GM21447 (cell line): ENCODE measurements around the gene MACROD2.

Experiments used
- ATAC-seq: cut with Tn5 transposase; IDR thresholded peaks from one replicate; pipeline ENCODE4 v1.9.1; 2021; ENCODE audit not compliant: unreplicated experiment

The MACROD2 gene

DNA sequence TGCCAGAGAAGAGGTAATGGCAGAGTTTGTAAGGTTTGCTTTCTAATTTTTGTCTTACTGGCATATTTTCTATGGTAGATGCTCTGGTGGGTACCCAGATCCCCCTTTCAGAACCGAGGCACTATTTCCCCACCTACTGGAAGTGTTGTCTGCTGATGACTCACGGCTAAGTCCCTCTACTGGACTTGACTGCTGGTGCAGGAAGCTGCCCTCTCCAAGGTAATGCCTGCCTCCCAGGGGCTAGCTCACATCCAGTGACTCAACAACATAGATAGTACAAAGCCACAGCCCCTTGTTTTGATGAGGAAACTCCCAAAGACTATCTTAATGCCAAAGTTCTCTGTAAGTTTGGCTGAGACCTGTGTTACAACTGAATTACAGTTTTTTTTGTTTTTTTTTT is 627.5 kb downstream of the MACROD2 start:
- ATAC-seq = no peak

DNA sequence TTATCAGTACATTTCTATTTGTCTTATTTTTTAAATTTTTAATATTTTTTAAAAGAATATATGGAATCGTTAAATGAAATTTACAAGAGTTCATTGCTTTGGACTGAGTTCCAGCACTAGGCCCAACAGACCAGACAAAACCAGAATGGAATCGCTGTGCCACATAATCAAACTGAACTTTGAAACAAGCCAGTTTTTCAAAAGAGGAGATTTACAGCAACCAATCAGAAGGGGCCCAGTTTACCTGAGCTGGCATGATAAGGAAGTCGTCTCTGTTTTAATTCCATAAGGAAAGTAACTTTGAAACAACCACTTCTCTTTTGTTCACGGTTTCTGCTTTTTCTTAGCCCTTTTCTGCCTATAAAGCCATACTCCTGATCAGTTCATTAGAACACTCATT is 635.7 kb downstream of the MACROD2 start:
- no peak for ATAC-seq

DNA sequence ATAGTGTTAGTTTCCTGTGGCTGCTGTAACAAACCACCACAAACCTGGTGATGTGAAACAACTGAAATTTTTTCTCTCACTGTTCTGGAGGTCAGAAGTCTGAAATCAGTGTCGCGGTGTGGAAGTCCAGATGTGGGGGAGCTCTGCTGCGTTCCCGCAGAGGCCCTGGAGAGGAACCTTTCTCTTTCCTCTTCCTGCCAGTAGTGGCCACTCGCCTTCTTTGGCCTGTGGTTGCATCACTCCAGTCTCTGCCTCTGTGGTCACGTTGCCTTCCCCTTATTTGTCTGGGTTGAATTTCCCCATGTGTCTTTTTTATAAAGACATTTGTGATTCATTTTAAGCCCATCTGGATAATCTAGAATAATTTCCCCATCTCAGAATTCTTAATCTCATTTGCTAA is 637.6 kb downstream of the MACROD2 start:
- no peak for ATAC-seq

DNA sequence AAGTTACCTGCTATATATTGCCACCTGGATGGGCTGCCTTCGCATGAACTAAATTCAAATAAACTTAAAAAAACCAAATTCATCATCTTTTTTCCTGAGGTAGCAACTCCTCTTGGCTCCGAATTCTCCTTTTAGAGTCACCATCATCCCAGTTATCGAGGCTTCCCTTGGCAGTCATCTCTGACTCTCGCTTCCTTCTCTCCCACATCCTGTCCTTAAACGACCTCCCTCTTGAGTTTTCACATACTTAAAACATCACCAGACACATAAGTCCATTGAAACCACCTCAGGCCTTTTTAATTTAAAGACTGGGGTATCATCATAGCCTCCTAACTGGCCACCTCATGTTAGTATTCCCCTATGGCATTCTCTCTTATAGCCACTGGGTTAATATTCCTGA is 638.2 kb downstream of the MACROD2 start:
- no peak for ATAC-seq

DNA sequence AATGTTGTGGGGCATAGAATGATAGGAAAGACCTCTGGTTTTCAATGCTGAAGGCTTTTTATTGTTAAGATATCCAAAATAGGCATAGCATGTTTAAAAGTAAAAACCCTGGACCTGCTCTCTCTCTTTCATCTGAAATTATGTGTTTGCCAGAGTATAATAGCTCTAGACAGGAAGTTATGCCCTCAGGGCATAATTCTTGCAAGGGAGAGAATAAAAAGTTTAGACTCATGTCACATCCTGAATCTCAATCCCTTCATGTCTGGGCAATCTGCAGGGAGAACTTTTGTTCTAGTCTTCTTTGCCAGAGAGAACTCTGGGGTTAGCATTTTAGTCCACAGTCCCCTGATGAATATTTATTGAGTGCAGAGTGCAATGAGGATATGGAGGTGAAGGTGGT is 639.3 kb downstream of the MACROD2 start:
- ATAC-seq = no peak

DNA sequence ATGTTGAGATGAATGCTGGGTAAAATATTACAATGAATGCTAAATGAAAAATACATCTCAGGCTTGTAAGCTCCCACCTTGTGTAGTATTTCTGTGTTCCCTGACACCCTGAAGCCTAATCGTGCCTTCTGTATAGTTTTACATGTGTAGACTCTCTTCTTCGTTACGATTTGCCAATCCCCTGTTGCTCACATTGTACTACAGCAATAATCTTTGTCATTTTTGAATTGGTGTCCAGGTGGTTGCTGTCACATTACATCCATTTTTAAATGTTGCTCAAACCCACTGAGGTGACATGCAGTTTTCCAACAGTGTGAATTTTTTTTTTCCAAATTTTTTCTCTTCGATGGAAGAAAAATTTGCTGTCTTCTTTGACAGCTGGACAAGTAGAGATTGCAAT is 642.1 kb downstream of the MACROD2 start:
- ATAC-seq = no peak

DNA sequence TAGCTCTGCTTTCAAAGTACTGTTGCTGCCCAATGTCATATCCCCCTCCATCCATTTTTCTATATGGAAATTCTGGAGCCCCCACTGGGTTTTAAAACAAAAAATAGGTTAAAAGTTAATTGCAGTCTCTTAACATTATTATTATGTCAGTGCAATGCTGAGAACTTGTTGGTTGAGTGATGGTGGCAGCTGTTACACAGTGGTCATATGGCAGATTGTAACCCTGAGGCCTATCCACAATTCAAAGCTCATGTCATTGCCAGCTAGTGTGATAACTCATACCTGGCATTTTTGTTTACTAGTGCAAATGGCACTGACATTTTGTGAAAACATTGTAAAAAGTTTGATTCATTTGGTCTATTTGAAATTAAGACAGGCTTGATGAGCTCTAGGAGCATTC is 647.8 kb downstream of the MACROD2 start:
- no peak for ATAC-seq

DNA sequence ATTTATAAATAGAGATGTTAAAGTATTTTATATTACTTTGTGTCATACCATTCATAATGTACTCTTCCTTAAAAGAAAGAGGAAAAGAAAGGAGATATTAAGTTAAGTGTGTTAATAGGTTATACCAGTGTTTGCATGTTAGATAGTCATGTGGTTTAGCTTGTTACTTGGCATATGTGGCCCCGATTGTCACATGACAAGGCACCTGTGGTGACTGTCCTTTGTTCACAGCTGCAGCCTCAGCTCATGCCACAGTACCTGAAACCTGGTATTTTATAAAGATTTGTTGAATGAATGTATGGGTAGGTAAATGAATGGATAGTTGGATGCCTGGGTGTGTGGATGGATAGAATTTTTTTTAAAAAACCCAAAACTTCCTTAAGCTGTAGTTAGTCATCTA is 648.2 kb downstream of the MACROD2 start:
- no peak for ATAC-seq

DNA sequence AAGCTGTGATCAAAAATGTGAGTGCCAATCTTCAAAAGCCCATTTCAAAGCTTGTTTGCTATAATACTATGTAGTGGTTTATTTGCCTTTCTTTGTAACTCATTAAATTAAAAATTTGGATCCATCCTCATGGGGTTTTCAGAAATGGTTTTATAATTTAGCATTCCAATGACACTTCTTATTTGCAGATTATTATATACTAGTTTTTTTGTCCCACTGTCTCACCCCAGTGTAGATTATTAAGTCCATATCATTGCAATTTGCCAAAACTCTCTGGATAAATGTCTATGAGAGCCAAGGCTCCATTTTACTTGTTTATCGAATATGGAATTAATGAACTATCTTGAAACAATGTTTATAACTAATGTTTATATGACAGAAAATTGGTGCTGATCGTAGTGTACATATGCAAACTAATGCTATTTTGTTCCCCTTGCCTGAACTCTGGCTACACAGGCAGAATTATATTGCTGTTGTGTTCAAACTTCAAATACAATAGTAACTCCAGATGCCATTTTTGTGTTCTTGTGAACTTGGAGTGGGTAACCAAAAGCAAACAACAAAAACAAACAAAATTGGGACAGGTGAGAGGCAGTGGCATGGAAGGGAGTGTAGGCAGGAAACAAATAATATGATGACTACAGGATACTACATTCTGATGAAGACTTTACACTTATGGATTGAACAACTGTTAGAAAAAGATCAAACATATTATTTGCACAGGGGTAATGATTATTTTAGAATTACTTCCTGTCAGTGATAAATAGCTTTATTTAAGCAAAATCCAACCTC is 649.2 kb downstream of the MACROD2 start:
- no peak for ATAC-seq

DNA sequence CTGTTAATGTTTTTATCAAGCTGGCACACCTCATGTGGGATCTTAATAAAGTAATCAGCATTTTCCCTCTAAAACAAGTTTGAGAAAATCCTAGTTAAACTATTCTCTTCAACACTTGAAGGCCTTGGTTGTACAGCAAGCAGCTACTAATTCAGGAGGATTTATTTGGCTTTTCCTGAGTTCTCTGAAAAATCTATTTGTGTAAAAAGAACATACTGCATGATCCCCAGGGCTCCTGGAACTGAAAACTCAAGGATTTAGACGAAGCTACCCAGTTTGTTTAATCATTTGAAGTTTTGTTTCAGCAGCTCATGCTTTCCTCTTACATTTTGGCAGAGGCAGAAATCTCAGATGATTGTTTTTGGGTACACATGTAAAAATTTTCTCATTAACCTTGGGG is 651.7 kb downstream of the MACROD2 start:
- ATAC-seq = no peak

DNA sequence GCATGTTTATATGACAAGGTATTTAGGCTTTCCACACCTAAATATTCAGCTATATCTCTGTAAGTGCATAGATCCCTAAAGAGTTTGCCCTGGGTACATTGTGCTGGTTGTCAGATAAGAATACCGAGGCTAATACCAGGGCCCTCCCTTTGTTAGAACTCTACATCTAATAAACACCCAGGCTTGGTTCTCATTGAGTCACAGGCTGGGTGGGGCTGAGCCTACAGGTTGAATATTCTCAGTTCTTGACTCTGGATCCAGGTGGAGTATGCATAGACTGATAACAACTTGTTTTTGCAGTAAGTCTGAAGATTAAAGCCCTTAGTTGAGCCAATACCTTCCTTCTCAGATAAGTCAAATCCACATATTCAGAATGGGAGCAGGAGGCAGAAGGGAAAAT is 654.3 kb downstream of the MACROD2 start:
- ATAC-seq = no peak

DNA sequence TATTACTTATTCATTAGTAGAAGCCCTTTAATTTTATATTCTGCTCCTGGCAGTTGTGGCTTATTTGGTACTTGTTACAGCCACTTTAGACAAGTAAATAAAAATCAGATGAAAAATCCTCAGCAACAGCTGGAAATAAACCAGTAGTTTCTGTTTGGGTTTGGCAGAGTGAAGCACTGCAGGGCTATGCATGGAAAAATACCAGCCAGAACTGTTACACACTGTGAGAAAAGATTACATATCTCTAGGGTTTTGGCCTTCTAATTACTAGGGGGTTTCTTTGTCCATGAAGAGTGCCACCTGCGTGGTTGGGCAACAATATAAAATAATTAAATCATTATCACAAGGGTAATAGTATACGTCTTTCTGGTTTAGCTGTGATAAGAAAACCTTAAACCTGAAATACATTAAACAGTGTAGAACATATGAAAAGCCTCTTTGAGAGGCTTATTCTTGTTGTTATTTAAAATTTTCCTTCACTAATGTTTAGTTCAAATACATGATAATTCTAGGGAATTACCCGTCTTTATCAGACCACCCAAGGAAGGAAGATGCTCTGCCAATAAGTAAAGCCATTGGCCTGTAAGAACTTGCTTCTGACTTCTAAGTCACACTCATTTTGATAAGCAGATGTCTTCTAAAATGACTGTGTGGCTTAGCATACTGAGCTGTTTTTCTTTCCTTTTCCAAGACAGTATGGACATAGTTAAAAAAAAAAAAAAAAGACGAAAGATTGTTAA is 662.1 kb downstream of the MACROD2 start:
- no peak for ATAC-seq

DNA sequence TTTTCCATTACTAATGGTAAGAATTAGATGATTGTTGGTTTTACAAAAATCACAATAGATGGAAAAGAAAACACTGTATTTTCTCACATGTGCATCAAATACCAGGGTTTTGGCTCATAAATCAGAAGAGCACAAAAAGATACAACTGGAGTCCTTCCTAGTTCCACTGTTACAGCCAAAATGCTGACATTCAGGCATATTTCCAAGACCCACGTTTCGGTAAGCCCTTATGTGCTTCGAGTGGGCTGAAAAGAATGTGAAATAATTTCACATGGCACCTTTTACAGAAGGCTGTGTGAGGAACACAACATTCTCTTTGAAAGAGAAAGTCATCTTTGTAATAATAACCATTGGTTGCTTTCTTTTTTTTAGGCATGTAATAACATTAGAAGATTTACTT is 668.8 kb downstream of the MACROD2 start:
- no peak for ATAC-seq

DNA sequence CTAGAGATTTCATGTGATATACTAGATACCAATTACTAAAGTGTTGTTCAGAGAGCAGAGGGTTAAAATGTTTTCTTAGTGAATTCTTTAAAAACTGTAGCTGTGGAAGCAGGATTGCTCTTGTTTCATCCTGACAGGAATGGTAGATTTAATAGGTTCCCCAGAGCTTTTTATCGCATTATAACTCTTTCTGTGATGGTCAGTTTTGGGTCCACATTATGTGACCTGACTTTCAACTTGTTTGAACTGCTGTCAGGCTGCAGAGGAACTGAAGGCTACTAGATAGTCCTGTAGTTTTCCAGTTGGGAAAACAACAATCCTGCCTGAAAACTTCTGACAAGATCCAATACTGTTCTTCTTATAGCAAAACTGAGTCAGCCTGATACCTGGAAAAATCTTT is 671.4 kb downstream of the MACROD2 start:
- no peak for ATAC-seq

DNA sequence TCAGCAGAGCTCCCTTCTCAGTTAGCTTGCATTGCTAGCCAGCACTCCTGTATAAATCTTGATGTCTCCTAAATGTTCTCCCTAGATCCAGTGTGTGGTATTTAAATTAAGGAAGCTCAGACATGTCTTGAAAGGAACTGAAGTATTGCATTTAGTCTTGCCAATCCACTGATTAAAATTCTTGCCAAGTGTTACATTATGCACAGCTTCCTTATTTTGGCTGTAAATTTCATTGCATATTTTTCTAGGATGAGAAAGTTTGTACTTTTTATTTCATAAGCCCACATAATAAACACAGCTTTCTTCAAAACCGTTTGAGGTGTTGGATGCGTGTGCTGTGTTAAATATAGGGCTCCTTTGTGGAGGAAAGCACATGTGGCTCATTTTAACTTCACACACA is 671.9 kb downstream of the MACROD2 start:
- no peak for ATAC-seq

DNA sequence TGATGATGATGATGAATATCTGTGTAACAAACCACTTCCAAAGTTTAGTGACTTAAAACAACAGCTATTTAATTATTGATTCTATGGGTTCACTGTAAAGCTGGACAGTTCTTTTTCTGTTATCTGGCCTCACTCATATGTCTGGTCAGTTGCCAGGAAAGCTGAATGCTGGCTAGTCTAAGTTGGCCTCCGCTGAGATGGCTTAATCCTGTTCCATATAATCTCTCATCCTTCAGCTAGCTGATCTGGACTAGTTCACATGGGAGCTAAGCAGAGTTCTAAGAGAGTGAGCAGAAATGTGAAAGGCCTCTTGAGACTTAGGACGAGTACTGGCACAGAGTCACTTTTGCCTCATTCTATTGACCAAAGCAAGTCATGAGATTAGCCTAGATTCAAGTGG is 676.8 kb downstream of the MACROD2 start:
- no peak for ATAC-seq

DNA sequence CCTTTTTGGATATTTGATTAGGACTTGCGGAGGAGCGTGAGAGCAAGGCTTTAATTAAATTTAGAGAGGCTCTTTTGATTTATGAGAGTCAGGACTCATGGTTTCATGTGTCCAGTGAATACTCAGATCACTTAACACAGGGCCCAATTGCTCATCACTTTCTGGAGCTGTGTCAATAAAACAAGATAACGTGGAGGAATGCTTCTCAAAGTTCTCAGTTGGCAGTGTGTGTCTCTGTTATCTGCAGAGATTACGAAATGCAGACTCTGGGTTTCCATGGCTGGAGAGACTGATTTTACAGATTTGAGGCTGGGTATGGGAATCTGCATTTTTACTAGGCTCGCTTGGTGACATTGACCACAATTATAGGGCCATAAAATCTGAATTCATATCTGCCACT is 677.8 kb downstream of the MACROD2 start:
- ATAC-seq = no peak

DNA sequence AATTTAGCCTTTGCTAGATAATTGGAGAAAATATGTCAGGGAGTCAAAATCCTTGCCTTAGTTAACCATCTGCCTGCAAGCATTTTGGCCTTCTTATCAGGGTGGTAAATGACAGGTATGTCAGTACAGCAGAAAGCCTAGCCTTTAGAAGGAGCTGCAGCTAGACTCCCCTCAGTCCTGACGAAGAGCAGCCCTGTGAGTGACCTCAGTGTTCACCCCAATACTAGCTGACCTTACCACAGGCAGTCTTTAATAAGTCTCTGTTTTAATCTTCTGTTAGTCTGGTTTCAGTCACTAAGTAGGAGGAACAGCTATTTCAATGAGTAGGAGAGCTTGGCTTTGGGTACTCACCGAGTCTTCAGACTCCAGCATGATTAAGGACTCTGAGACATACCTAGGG is 682.1 kb downstream of the MACROD2 start:
- ATAC-seq = no peak

DNA sequence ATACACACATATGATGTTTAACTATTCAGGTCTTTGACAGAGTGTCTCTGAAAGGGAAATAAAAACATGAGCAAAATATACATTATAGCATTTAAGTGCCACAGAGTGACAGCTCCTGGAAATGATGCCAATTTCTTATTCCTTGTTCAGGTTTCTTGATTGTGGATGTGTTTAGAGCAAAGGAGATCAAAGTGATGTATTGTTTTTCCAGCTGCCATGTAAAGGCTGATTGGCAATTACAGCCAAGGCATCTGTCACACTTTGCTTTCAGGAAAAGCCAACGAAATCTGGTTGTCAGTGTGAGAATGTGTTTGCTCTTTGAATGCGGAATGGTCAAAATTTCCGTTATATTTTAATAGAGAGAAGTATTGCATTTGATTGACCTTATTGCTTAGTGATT is 689.9 kb downstream of the MACROD2 start:
- ATAC-seq = no peak

DNA sequence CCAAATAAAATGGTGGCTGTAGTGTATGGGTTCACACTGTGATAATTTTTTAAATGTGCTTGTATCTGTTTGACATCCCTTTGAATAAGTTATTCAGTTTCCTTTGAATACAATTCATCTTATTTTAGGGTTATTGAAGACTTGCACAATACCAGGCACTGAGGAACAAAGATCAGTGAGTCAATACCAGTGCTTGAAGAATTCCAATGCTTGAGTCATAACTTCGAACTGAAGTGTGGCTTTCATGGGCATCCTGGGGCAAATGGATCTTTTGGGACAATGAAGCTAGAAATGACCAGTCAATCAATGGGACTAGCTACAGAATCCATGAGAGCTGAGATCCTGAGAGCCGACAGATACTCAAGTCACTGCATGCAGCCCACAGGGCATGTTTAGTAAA is 692.0 kb downstream of the MACROD2 start:
- no peak for ATAC-seq

DNA sequence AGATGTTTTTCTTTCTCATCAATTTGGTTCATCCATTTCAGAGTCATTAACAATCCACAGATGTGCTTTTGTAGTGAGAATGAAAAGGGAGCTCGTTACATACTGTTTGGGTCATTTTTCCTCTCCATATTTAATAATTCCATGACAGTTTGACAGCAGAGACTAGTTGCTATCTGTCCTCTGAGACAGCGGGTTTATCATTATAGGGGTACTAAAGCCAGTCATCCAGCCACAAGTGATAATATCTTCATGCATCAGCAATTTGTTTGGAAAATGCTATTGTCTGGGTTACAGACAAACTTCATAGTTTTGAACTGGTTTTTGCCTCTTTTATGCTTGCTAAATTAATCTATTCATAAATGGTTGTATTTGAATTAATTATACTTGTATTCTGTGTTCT is 692.7 kb downstream of the MACROD2 start:
- no peak for ATAC-seq

DNA sequence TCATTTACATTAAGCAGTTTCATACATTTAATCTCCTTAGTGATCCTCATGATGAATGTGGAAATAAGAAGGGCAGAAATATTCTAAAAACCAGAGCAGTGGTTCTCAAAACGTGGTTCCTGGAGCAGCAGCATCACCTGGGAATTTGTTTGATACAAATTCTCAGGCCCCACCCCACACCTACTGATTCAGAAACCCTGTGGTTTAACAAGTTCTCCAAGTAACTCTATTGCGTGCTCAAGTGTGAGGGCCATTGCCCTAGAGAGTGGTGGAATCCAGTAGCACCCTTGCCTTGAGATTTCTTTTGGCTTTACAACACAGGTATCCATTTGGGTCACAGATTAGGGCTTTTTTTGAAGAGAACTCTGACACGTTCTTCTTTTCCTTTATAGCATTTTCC is 696.7 kb downstream of the MACROD2 start:
- no peak for ATAC-seq

DNA sequence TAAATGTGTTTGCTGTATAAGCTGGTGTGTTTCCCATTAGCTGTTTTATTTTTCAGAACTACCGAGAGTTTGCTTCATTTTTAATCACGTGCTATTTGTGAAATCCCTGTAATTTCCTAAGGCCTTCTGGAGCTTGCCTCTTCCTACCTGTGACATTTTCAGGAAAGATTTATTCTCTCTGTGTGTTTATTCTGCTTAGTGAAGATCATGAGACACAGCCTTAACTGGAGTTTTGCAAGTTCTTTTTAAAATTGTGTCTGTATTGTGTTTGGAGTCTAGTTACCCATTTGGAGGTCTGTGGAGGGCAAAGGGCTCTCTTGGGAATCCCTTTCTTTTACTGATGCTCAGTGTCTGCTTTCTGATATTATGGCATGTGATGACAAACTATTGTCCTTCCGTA is 701.2 kb downstream of the MACROD2 start:
- ATAC-seq = no peak
